ENCODE measurements around the gene PP2D1.

PP2D1 gene

DNA sequence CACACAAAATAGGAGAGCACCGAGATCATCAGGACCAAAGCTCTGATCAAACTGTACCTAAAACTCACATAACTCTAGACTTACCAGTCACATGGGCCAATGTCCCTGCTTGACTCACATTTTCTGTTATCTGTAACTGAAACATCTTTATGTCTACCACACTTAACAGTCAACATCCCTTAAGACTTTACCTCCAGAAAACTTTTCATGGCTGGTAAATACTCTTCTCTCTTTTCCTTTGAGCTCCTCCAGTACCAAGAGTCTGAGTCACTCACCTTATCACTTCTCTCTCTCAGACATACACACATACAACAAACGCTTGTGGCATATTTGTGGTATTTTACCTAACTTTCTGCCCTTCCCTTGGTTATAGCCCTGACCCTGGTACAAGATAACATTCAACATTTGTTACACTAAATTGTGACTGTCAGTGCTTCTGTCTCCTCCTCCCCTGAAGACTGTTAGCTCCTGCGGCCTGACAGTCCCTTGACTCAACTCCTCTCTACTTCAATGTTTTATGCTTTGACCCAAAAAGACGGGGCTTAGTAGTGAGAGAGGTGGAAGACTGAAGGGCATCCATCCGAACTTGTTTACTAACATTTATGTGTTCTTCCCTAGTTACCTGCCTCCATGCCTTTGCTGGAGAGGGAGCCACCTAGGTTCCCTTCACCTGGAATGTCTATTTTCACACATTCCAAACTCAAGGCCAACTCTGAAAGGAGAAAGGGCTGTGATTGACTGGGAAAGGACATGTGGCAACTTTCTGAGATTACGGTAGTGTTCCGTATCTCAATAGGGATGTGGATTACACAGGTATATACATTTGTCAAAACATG lies 74.4 kb downstream of the PP2D1 start:
- DNase-seq (no peak), ATAC-seq (peak; percentile 91)
- Mint-ChIP-seq H3K4me1 (peaks cover 27% of the 10 kb centered on the region), H3K27me3 (peaks cover 9% of the 10 kb centered on the region), H3K9me3 (peaks cover 5% of the 10 kb centered on the region), H3K4me3 (no peak overlapping the region), H3K36me3 (ENCODE audit: low read depth) (no peaks in the 10 kb centered on the region), H3K27ac (peak overlapping the region; percentile 82)

All from activated naive CD8-positive, alpha-beta T cell treated with anti-CD3 and anti-CD28 coated beads, Interleukin-2, amount 50 U/mL, for 24 hours (primary cell).